Loucy (cell line): Measurements from ENCODE around the gene MAPK6.

Source experiments
- CTCF ChIP-seq: fragments of 200-600 bp; sonication (generic); conservative IDR thresholded peaks from 2 replicates; pipeline ENCODE4 v1.5.1; 2014; ENCODE audit warnings: mild to moderate bottlenecking, antibody characterized with exemption, low read length
- EZH2phosphoT487 ChIP-seq: fragments of 200-600 bp; IDR thresholded peaks from 2 replicates; pipeline ENCODE4 v1.6.1; 2018; ENCODE audit warnings: antibody characterized with exemption, mild to moderate bottlenecking, moderate library complexity, borderline replicate concordance

GRCh38 chr15:52093539-52094510, 74.8 kb downstream of the MAPK6 start:
- TF ChIP-seq CTCF (no peak), EZH2phosphoT487 (no peak)
